IMR-90 (cell line): ENCODE results near the gene MEIS2. TPM values are rescaled to one million over a fixed set of nuclear protein-coding genes. Genes with fewer than 3 reads are reported as not detected.

Source experiments
- ATAC-seq: fragments of 200-7000 bp; cut with Tn5 transposase; 2 replicates; pipeline ENCODE4 v1.9.1; 2020; ENCODE audit warnings: low read depth, mild to moderate bottlenecking, moderate library complexity
- BruUV-seq: library from RNA; stranded (reverse); fragments of 400-500 nt; replicated peaks from 2 replicates; lab custom pipeline; 2021; lab: Mats Ljungman, UMichigan
- CTCF ChIA-PET: fragments of 300-600 bp; formaldehyde crosslinking; extraction: SDS; loops from one replicate; lab custom pipeline; 2021; ENCODE audit warnings: antibody characterized with exemption; lab: Yijun Ruan, JAX
- POLR2A ChIA-PET: fragments of 300-600 bp; sonication (Branson Sonifier 250); formaldehyde crosslinking; loops from one replicate; lab custom pipeline; 2022; ENCODE audit warnings: antibody characterized with exemption; ENCODE audit not compliant: unreplicated experiment; lab: Charles Lee
- DNase-seq: peaks from one replicate; pipeline ENCODE4 v3.0.0; 2013
- H2AFZ ChIP-seq: replicated peaks from 2 replicates; pipeline ENCODE3; 2013; ENCODE audit warnings: low read length, mild to moderate bottlenecking; ENCODE audit not compliant: poor library complexity
- H2AK5ac ChIP-seq: 2 replicates; pipeline ENCODE4 v1.6.1; 2013; ENCODE audit warnings: low read depth, low read length, inconsistent platforms
- H2AK9ac ChIP-seq: replicated peaks from 2 replicates; pipeline ENCODE3; 2013; ENCODE audit warnings: mild to moderate bottlenecking, low read depth, low read length, moderate library complexity; ENCODE audit not compliant: poor library complexity
- H2BK120ac ChIP-seq: 2 replicates; pipeline ENCODE4 v1.6.1; 2013; ENCODE audit warnings: low read depth, low read length, inconsistent platforms
- H2BK15ac ChIP-seq: 3 replicates; pipeline ENCODE4 v1.6.1; 2013; ENCODE audit warnings: low read depth, low read length, inconsistent platforms
- H2BK20ac ChIP-seq: 2 replicates; pipeline ENCODE4 v1.6.1; 2013; ENCODE audit warnings: low read depth, mild to moderate bottlenecking, inconsistent platforms, low read length, moderate library complexity
- H2BK5ac ChIP-seq: 2 replicates; pipeline ENCODE4 v1.6.1; 2013; ENCODE audit warnings: mild to moderate bottlenecking, low read depth, low read length, inconsistent platforms; ENCODE audit not compliant: poor library complexity, severe bottlenecking
- H3K14ac ChIP-seq: replicated peaks from 2 replicates; pipeline ENCODE4 v1.6.1; 2013; ENCODE audit warnings: low read depth, low read length, inconsistent platforms
- H3K18ac ChIP-seq: 2 replicates; pipeline ENCODE4 v1.6.1; 2013; ENCODE audit warnings: low read depth, low read length, control low read depth
- H3K23ac ChIP-seq: 2 replicates; pipeline ENCODE4 v1.6.1; 2013; ENCODE audit warnings: low read depth, low read length, inconsistent platforms
- H3K27ac ChIP-seq: 2 replicates; pipeline ENCODE4 v1.5.1; 2013; ENCODE audit warnings: mild to moderate bottlenecking, control low read depth, low read length; ENCODE audit not compliant: insufficient read depth
- H3K27me3 ChIP-seq: 2 replicates; pipeline ENCODE4 v1.6.1; 2013; ENCODE audit warnings: low read length; ENCODE audit not compliant: control insufficient read depth, insufficient read depth
- H3K36me3 ChIP-seq: 2 replicates; pipeline ENCODE4 v1.6.1; 2013; ENCODE audit warnings: low read length, mixed read lengths; ENCODE audit not compliant: control insufficient read depth, insufficient read depth
- H3K4ac ChIP-seq: 2 replicates; pipeline ENCODE4 v1.6.1; 2013; ENCODE audit warnings: low read depth, low read length, inconsistent platforms
- H3K4me1 ChIP-seq: 2 replicates; pipeline ENCODE4 v1.6.1; 2013; ENCODE audit warnings: low read length, mixed read lengths; ENCODE audit not compliant: control insufficient read depth, insufficient read depth
- H3K4me2 ChIP-seq: 2 replicates; pipeline ENCODE4 v1.6.1; 2013; ENCODE audit warnings: low read depth, mild to moderate bottlenecking, control low read depth, low read length, moderate library complexity
- H3K4me3 ChIP-seq: 2 replicates; pipeline ENCODE4 v1.5.1; 2013; ENCODE audit warnings: low read depth, mild to moderate bottlenecking, control low read depth, low read length, moderate library complexity; ENCODE audit not compliant: insufficient read depth
- H3K56ac ChIP-seq: 2 replicates; pipeline ENCODE4 v1.6.1; 2013; ENCODE audit warnings: low read length, inconsistent platforms; ENCODE audit not compliant: insufficient read depth; ENCODE audit errors: extremely low read depth
- H3K79me1 ChIP-seq, 2 experiments: 2 replicates each; pipeline ENCODE4 v1.6.1; 2013; ENCODE audit warnings: low read length in 2 of 2, inconsistent platforms in 1 of 2, low read depth in 1 of 2
- H3K9ac ChIP-seq: 2 replicates; pipeline ENCODE4 v1.6.1; 2013; ENCODE audit warnings: low read depth, low read length, control low read depth
- H3K9me1 ChIP-seq: 2 replicates; pipeline ENCODE4 v1.6.1; 2013; ENCODE audit warnings: low read length, inconsistent platforms; ENCODE audit not compliant: insufficient read depth
- H3K9me3 ChIP-seq: 2 replicates; pipeline ENCODE4 v1.6.1; 2013; ENCODE audit warnings: low read length; ENCODE audit not compliant: control insufficient read depth, insufficient read depth
- H4K20me1 ChIP-seq: 2 replicates; pipeline ENCODE4 v1.6.1; 2013; ENCODE audit warnings: low read length, inconsistent platforms; ENCODE audit not compliant: insufficient read depth
- H4K5ac ChIP-seq: 2 replicates; pipeline ENCODE4 v1.6.1; 2013; ENCODE audit warnings: mild to moderate bottlenecking, low read depth, low read length, control low read depth
- H4K8ac ChIP-seq, 2 experiments: 2 replicates each; pipeline ENCODE4 v1.6.1; 2013; ENCODE audit warnings: low read depth in 2 of 2, low read length in 2 of 2, control low read depth in 1 of 2, inconsistent platforms in 1 of 2
- H4K91ac ChIP-seq: 2 replicates; pipeline ENCODE4 v1.6.1; 2013; ENCODE audit warnings: low read depth, low read length, inconsistent platforms; ENCODE audit not compliant: insufficient read depth
- CEBPB ChIP-seq: IDR thresholded peaks from 2 replicates; pipeline ENCODE4 v1.6.1; 2012; ENCODE audit warnings: low read depth, low read length, improper control_type of control experiment
- CTCF ChIP-seq: conservative IDR thresholded peaks from 2 replicates; pipeline ENCODE4 v1.5.1; 2012; ENCODE audit warnings: mild to moderate bottlenecking, low read depth, low read length, improper control_type of control experiment
- MAFK ChIP-seq: IDR thresholded peaks from 2 replicates; pipeline ENCODE4 v1.6.1; 2012; ENCODE audit warnings: low read depth, low read length, improper control_type of control experiment
- NFE2L2 ChIP-seq: fragments of 150-350 bp; IDR thresholded peaks from 2 replicates; pipeline ENCODE4 v1.6.1; 2016; ENCODE audit warnings: low read depth, mild to moderate bottlenecking, low read length
- RFX5 ChIP-seq: IDR thresholded peaks from 2 replicates; pipeline ENCODE4 v1.8.0; 2012; ENCODE audit warnings: low read depth, mild to moderate bottlenecking, low read length, moderate library complexity
- WGBS, 2 experiments: methylation state at CpG; one replicate each; pipeline versions ENCODE4 v1.1.5 to v1.1.7; 2013; ENCODE audit warnings: missing lambda C conversion rate in 2 of 2; ENCODE audit not compliant: insufficient read length in 1 of 2; ENCODE audit errors: extremely low coverage in 2 of 2; 5-methylcytosine and 5-hydroxymethylcytosine counted together
- dilution Hi-C: fragments of 300-500 bp; cut with HindIII; formaldehyde crosslinking; loops from one replicate; pipeline ENCODE4 v1.14.3; 2018; ENCODE audit warnings: low sequenced_read_pairs; ENCODE audit not compliant: unreplicated experiment
- in situ Hi-C: fragments of 300-500 bp; cut with MboI; formaldehyde crosslinking; loops from 3 replicates; pipeline ENCODE4 v1.14.3; 2019; ENCODE audit warnings: low sequenced_read_pairs, inconsistent platforms, mixed read lengths
- intact Hi-C: fragments of 100-400 bp; cut with micrococcal nuclease; formaldehyde crosslinking; loops from 2 replicates; pipeline ENCODE4 v1.10.0; 2022
- polyA plus RNA-seq, 3 experiments: library from polyadenylated mRNA; depleted of rRNA; stranded (reverse); fragments of >200 nt; gene quantifications; 2 replicates each; pipeline ENCODE4 v1.2.3, GENCODE V29; 2012; ENCODE audit warnings: low replicate concordance in 1 of 3
- total RNA-seq: library from RNA; depleted of rRNA; stranded (reverse); fragments of >200 nt; gene quantifications from 2 replicates; pipeline ENCODE4 v1.2.3, GENCODE V29; 2012
- TF ChIP-seq, protein P1 (sequence below): fragments of 150-350 bp; IDR thresholded peaks from 2 replicates; pipeline ENCODE4 v1.6.1; 2017; ENCODE audit warnings: mild to moderate bottlenecking, antibody characterized with exemption, low read length, low read depth

Gene MEIS2
- total and polyA plus RNA-seq, 2 of the 4 experiments (the other 2 are of a cell fraction) = 70.1 to 71.3 TPM

DNA sequence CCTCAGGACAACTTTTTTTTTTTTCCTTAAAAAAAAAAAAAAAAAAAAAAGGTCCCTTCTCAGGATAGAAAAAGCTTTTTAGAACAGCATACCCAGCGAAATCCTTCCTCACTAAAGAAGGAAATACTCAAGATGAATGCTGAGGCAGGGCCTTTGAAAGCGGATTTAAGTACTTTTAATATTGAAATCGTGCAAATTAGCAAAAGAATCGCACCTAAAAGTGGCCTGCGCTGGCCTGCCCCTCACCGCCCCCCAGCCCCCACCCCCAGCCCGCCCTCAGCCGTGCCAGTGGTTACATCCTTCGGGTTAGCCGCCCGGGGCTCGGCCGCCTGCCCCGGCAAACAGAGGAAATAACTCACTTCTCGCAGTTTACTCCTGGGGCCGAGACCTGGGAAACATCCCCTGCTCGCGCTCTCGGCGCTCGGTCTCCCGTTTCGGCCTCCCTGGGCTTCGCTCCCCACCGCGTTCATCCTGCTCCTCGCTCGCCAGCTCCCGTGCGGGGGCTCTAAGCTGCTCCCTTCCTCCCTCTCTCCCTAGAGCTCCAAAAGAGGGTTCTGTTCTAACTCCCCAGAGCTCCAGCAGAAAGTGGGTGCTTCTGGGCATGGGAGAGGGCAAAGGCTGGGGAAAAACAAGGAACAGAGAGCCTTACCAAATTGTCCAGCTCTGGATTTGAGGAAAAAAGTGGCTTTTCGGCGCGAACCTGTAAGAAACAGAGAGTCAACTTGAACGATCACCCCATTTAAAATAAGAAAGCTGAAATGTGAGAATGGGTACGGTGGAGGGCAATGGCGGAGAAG is 5.2 kb downstream of the MEIS2 start:
- H3K18ac ChIP-seq = no peak overlapping the region
- no TSS peak for BruUV-seq
- H3K56ac ChIP-seq = no peak overlapping the region
- POLR2A ChIA-PET = no interaction called here
- H3K9me1 ChIP-seq = no peaks in the 10 kb centered on the region
- H2BK120ac ChIP-seq = no peak overlapping the region
- no peak overlapping the region for H3K4ac ChIP-seq
- no peak overlapping the region for H3K4me3 ChIP-seq
- TF ChIP-seq MAFK (no peak), NFE2L2 (no peak), CEBPB (no peak), CTCF (no peak), RFX5 (no peak)
- TF ChIP-seq, protein P1, sequence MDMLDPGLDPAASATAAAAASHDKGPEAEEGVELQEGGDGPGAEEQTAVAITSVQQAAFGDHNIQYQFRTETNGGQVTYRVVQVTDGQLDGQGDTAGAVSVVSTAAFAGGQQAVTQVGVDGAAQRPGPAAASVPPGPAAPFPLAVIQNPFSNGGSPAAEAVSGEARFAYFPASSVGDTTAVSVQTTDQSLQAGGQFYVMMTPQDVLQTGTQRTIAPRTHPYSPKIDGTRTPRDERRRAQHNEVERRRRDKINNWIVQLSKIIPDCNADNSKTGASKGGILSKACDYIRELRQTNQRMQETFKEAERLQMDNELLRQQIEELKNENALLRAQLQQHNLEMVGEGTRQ = no peak
- H2AFZ ChIP-seq = no peak overlapping the region
- no peak overlapping the region for H3K27ac ChIP-seq
- H2AK5ac ChIP-seq = no peak overlapping the region
- H3K9ac ChIP-seq = no peak overlapping the region
- H2BK20ac ChIP-seq = no peak overlapping the region
- CTCF ChIA-PET = interaction anchor here (0.7 kb wide), 1 partner anchor 779 kb away, joined by 5 read pairs; no protein-coding TSS in a partner anchor
- H3K4me2 ChIP-seq = no peak overlapping the region
- no peak overlapping the region for H2BK15ac ChIP-seq
- intact Hi-C loops = loop anchor here (10.0 kb wide), 1 partner anchor 1550 kb away; the partner anchor contains the start of gene DPH6
- no peaks in the 10 kb centered on the region for H3K27me3 ChIP-seq
- peaks cover 29% of the 10 kb centered on the region for H3K36me3 ChIP-seq
- no peak overlapping the region for H4K5ac ChIP-seq
- H3K9me3 ChIP-seq = no peaks in the 10 kb centered on the region
- in situ Hi-C loops = no loop called here
- no peak for ATAC-seq
- no peak overlapping the region for H2AK9ac ChIP-seq
- no peak for DNase-seq
- WGBS, 2 experiments = 100% methylated on average over 7 of the region's 36 CpGs; no CpG with 5 or more reads in 1 of the 2 experiments
- peaks cover 23 to 66% of the 10 kb centered on the region in 2 experiments for H3K79me1 ChIP-seq
- dilution Hi-C loops = no loop called here
- peaks cover 22% of the 10 kb centered on the region; the same call in 1 of the 2 replicates for H4K20me1 ChIP-seq
- H3K23ac ChIP-seq = no peak overlapping the region
- H4K91ac ChIP-seq = no peak overlapping the region
- H3K4me1 ChIP-seq = peaks cover 9% of the 10 kb centered on the region
- H2BK5ac ChIP-seq = no peak overlapping the region
- H3K14ac ChIP-seq = no peak overlapping the region
- no peak overlapping the region for H4K8ac ChIP-seq
